ENCODE results near the gene SMG9. TPM values are rescaled to one million over a fixed set of nuclear protein-coding genes. Genes with fewer than 3 reads are reported as not detected.

SMG9 gene
- total and polyA plus RNA-seq, 4 donors, result 5.4 to 8.9 (median 5.8) TPM

DNA sequence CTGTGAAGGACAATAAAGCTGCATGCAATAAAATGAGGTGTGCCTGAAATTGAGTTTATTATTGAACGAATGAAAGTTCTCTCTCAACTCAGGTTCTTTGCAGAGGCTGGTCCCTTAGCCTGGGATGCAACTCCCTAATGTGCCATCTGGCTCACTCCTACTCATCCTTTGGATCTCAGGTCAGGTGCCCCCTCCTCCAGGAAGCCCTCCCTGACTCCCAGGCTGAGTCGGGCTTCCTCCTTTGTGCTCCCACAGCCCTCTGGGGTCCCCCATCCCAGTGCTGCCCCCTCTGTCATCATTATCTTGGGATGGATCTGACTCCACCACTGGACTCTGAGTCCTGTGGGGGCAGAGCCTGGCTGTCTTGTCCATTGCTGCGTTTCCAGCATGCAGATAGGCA lies 41.6 kb downstream of the SMG9 start:
- H3K4me1 ChIP-seq (ENCODE audit: control insufficient read depth in 4 of 4, insufficient read depth in 4 of 4, low read length in 3 of 4), result no peaks in the 10 kb centered on the region
- H3K36me3 ChIP-seq (ENCODE audit: control insufficient read depth in 4 of 4, insufficient read depth in 3 of 4, low read depth in 1 of 4, low read length in 3 of 4), result no peaks in the 10 kb centered on the region
- H3K4me3 ChIP-seq (ENCODE audit: low read depth in 1 of 3, low read length in 3 of 3), result no peak overlapping the region
- no peak for TF ChIP-seq RAD21 (IDR thresholded peaks at IDR 0.05)
- TF ChIP-seq JUND (IDR thresholded peaks at IDR 0.05), result no peak
- TF ChIP-seq, protein P1, sequence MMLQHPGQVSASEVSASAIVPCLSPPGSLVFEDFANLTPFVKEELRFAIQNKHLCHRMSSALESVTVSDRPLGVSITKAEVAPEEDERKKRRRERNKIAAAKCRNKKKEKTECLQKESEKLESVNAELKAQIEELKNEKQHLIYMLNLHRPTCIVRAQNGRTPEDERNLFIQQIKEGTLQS (IDR thresholded peaks at IDR 0.05), result no peak
- TF ChIP-seq RXRA (IDR thresholded peaks at IDR 0.05), result no peak
- no peak for TF ChIP-seq TAF1 (conservative IDR thresholded peaks at IDR 0.05)
- TF ChIP-seq, protein P2, sequence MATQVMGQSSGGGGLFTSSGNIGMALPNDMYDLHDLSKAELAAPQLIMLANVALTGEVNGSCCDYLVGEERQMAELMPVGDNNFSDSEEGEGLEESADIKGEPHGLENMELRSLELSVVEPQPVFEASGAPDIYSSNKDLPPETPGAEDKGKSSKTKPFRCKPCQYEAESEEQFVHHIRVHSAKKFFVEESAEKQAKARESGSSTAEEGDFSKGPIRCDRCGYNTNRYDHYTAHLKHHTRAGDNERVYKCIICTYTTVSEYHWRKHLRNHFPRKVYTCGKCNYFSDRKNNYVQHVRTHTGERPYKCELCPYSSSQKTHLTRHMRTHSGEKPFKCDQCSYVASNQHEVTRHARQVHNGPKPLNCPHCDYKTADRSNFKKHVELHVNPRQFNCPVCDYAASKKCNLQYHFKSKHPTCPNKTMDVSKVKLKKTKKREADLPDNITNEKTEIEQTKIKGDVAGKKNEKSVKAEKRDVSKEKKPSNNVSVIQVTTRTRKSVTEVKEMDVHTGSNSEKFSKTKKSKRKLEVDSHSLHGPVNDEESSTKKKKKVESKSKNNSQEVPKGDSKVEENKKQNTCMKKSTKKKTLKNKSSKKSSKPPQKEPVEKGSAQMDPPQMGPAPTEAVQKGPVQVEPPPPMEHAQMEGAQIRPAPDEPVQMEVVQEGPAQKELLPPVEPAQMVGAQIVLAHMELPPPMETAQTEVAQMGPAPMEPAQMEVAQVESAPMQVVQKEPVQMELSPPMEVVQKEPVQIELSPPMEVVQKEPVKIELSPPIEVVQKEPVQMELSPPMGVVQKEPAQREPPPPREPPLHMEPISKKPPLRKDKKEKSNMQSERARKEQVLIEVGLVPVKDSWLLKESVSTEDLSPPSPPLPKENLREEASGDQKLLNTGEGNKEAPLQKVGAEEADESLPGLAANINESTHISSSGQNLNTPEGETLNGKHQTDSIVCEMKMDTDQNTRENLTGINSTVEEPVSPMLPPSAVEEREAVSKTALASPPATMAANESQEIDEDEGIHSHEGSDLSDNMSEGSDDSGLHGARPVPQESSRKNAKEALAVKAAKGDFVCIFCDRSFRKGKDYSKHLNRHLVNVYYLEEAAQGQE (IDR thresholded peaks at IDR 0.05), result no peak
- TF ChIP-seq HNF4A (conservative IDR thresholded peaks at IDR 0.05), result no peak
- TF ChIP-seq FOXA1 (IDR thresholded peaks at IDR 0.05), result no peak
- TF ChIP-seq, protein P3, sequence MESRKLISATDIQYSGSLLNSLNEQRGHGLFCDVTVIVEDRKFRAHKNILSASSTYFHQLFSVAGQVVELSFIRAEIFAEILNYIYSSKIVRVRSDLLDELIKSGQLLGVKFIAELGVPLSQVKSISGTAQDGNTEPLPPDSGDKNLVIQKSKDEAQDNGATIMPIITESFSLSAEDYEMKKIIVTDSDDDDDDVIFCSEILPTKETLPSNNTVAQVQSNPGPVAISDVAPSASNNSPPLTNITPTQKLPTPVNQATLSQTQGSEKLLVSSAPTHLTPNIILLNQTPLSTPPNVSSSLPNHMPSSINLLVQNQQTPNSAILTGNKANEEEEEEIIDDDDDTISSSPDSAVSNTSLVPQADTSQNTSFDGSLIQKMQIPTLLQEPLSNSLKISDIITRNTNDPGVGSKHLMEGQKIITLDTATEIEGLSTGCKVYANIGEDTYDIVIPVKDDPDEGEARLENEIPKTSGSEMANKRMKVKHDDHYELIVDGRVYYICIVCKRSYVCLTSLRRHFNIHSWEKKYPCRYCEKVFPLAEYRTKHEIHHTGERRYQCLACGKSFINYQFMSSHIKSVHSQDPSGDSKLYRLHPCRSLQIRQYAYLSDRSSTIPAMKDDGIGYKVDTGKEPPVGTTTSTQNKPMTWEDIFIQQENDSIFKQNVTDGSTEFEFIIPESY (IDR thresholded peaks at IDR 0.05), result no peak
- TF ChIP-seq SP1 (IDR thresholded peaks at IDR 0.05), result no peak
- no peak for TF ChIP-seq GABPA (IDR thresholded peaks at IDR 0.05 in 1 of 2, conservative IDR thresholded peaks at IDR 0.05 in 1 of 2)
- TF ChIP-seq, protein P4, sequence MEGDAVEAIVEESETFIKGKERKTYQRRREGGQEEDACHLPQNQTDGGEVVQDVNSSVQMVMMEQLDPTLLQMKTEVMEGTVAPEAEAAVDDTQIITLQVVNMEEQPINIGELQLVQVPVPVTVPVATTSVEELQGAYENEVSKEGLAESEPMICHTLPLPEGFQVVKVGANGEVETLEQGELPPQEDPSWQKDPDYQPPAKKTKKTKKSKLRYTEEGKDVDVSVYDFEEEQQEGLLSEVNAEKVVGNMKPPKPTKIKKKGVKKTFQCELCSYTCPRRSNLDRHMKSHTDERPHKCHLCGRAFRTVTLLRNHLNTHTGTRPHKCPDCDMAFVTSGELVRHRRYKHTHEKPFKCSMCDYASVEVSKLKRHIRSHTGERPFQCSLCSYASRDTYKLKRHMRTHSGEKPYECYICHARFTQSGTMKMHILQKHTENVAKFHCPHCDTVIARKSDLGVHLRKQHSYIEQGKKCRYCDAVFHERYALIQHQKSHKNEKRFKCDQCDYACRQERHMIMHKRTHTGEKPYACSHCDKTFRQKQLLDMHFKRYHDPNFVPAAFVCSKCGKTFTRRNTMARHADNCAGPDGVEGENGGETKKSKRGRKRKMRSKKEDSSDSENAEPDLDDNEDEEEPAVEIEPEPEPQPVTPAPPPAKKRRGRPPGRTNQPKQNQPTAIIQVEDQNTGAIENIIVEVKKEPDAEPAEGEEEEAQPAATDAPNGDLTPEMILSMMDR (IDR thresholded peaks at IDR 0.05; ENCODE audit: low read depth, low read length, missing input control), result no peak
- no peak for TF ChIP-seq HNF4G (IDR thresholded peaks at IDR 0.05)
- TF ChIP-seq, protein P5, sequence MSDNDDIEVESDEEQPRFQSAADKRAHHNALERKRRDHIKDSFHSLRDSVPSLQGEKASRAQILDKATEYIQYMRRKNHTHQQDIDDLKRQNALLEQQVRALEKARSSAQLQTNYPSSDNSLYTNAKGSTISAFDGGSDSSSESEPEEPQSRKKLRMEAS (IDR thresholded peaks at IDR 0.05), result no peak
- no peak for TF ChIP-seq EGR1 (IDR thresholded peaks at IDR 0.05; ENCODE audit: low read depth in 2 of 2)
- no peak for TF ChIP-seq FOXA2 (IDR thresholded peaks at IDR 0.05)
- TF ChIP-seq YY1 (IDR thresholded peaks at IDR 0.05), result no peak
- no peak for DNase-seq (ENCODE audit: low spot score)
- no peak overlapping the region for H3K9ac ChIP-seq (ENCODE audit: low read depth in 1 of 2, low read length in 2 of 2)
- H3K27me3 ChIP-seq (ENCODE audit: control insufficient read depth in 4 of 4, insufficient read depth in 4 of 4, low read length in 3 of 4), result no peaks in the 10 kb centered on the region
- peaks cover 0 to 6% (median under 1%) of the 10 kb centered on the region in 4 donors for H3K9me3 ChIP-seq (ENCODE audit: control insufficient read depth in 4 of 4, low read length in 3 of 4)
- H3K27ac ChIP-seq (ENCODE audit: low read depth in 1 of 2, low read length in 2 of 2), result no peak overlapping the region
- WGBS, result 69% methylated on average over 3 of the region's 3 CpGs
